ENCODE results near the gene TPPP2. TPM values are rescaled to one million over a fixed set of nuclear protein-coding genes. Genes with fewer than 3 reads are reported as not detected.

The TPPP2 gene
- total RNA-seq, 1 donor from 2014 or later: not detected

- Mint-ChIP-seq H3K4me3 (ENCODE audit: unreplicated experiment) (peak overlapping the region; percentile 90), H3K36me3 (ENCODE audit: unreplicated experiment) (peaks cover 6% of the 10 kb centered on the region), H3K27me3 (ENCODE audit: unreplicated experiment) (peaks cover 24% of the 10 kb centered on the region), H3K27ac (ENCODE audit: unreplicated experiment) (peak overlapping the region; percentile 81), H3K4me1 (ENCODE audit: low read depth, unreplicated experiment) (peaks cover 18% of the 10 kb centered on the region), H3K9me3 (ENCODE audit: unreplicated experiment) (peaks cover 15% of the 10 kb centered on the region)
- no peak for TF ChIP-seq CTCF (IDR thresholded peaks at IDR 0.05; ENCODE audit: partially characterized antibody, unreplicated experiment)
- peak; percentile 42 for DNase-seq
Observed at GRCh38 chr14:21069388-21070082, 39.5 kb downstream of the TPPP2 start.

GRCh38 chr14:21070083-21070609 lies 40.1 kb downstream of the TPPP2 start, which contains the start of gene ARHGEF40:
Gene ARHGEF40 (plus strand): TSS chr14:21070304. CDS start chr14:21070397, 93 bp downstream.
- Mint-ChIP-seq H3K36me3 (ENCODE audit: unreplicated experiment) (peaks cover 6% of the 10 kb centered on the region), H3K4me3 (ENCODE audit: unreplicated experiment) (peak within 1 kb of the TSS; percentile 93), H3K9me3 (ENCODE audit: unreplicated experiment) (peaks cover 15% of the 10 kb centered on the region), H3K4me1 (ENCODE audit: low read depth, unreplicated experiment) (peaks cover 18% of the 10 kb centered on the region), H3K27ac (ENCODE audit: unreplicated experiment) (peak within 1 kb of the TSS; percentile 87), H3K27me3 (ENCODE audit: unreplicated experiment) (peaks cover 24% of the 10 kb centered on the region)
- no peak for TF ChIP-seq CTCF (IDR thresholded peaks at IDR 0.05; ENCODE audit: partially characterized antibody, unreplicated experiment)
- DNase-seq: peak; percentile 68

- Mint-ChIP-seq H3K27ac (ENCODE audit: unreplicated experiment) (peak overlapping the region; percentile 87), H3K4me3 (ENCODE audit: unreplicated experiment) (peak overlapping the region; percentile 93), H3K27me3 (ENCODE audit: unreplicated experiment) (peaks cover 24% of the 10 kb centered on the region), H3K36me3 (ENCODE audit: unreplicated experiment) (peaks cover 8% of the 10 kb centered on the region), H3K9me3 (ENCODE audit: unreplicated experiment) (peaks cover 17% of the 10 kb centered on the region), H3K4me1 (ENCODE audit: low read depth, unreplicated experiment) (peaks cover 18% of the 10 kb centered on the region)
- peak; percentile 10 for TF ChIP-seq CTCF (IDR thresholded peaks at IDR 0.05; ENCODE audit: partially characterized antibody, unreplicated experiment)
- DNase-seq: peak; percentile 79
Observed at GRCh38 chr14:21070610-21071224, 40.7 kb downstream of the TPPP2 start.

- DNase-seq: peak; percentile 89
- TF ChIP-seq CTCF (IDR thresholded peaks at IDR 0.05; ENCODE audit: partially characterized antibody, unreplicated experiment): no peak
Observed at GRCh38 chr14:21071225-21072030, 41.4 kb downstream of the TPPP2 start.

More at GRCh38 chr14:21071225-21072030, 41.4 kb downstream of the TPPP2 start:
- H3K27ac Mint-ChIP-seq (ENCODE audit: unreplicated experiment): peak overlapping the region; percentile 87
- H3K9me3 Mint-ChIP-seq (ENCODE audit: unreplicated experiment): peaks cover 20% of the 10 kb centered on the region
- peaks cover 14% of the 10 kb centered on the region for H3K36me3 Mint-ChIP-seq (ENCODE audit: unreplicated experiment)
- peaks cover 18% of the 10 kb centered on the region for H3K4me1 Mint-ChIP-seq (ENCODE audit: low read depth, unreplicated experiment)
- peak overlapping the region; percentile 93 for H3K4me3 Mint-ChIP-seq (ENCODE audit: unreplicated experiment)
- peaks cover 24% of the 10 kb centered on the region for H3K27me3 Mint-ChIP-seq (ENCODE audit: unreplicated experiment)
